GM19328 (cell line): Measurements from ENCODE around the gene SLC25A1.
A peak's percentile ranks its signal among the peaks of the same experiment; 100 is the strongest.

Experiments
- ATAC-seq: cut with Tn5 transposase; IDR thresholded peaks from one replicate; pipeline ENCODE4 v1.9.1; 2021; ENCODE audit warnings: mild to moderate bottlenecking, moderate library complexity; ENCODE audit not compliant: unreplicated experiment

Gene SLC25A1

GRCh38 chr22:19181786-19182471 is 3.4 kb upstream of the SLC25A1 start:
- ATAC-seq = no peak

DNA sequence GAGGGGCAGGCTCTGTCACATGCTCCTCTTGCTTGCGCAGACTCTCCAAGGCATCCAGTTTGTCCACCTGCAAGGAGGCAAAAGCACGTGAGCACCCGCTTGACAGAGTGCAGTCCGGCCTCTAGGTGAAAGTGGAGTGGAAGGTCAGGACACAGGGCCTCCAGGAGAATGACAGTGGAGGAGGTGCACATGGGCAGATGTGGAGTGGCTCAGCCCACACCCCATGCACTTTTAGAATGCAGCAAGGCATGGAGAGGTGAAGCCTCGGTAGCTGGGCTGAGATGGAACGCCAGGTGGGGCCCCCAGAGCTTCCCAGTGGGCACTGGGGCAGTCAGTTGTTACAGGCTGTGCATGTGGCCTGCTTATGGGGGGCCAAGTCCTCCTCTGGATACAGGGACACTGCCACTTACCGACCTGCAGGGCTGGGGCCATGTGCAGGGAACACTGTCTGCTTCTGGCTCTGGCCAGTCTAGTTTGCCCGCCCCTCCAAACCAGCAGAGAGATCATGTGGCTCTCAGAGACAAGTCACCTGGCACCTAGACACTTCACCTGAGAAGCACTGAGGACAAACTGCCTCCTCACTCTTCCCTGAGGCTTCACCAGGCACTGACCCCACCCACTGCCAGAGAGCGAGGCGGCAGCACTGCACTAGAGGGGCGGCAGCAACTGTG is 2.3 kb upstream of the SLC25A1 start:
- no peak for ATAC-seq

- no peak for ATAC-seq
Observed at GRCh38 chr22:19180234-19180633, 1.7 kb upstream of the SLC25A1 start.

DNA sequence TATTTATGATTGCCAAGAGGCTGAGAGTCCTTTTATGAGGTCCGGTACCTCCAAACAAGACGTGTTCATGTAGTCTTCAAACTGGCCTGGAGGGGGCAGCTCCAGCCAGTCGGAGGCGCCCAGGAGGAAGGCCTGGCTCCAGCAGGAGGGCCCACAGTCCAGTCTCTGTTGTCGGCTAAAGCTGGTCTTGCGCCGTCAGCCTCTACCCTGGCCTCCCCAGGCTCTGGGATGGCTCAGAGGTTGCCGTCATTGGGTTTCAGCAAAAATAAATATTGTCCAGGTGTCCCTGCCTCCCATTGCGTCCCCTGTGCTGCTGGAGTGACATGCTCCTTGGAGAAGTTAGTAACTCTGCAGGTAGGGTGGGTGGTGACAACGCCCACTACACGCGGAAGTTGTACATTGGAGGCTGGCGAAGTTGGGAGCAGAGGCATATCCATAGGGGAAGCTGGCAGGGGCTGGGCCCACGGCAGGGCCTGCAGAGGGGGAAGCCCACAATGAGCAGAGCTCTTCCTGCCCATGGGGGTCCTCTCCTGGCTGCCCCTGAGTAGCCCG is 1.0 kb upstream of the SLC25A1 start:
- no peak for ATAC-seq

GRCh38 chr22:19178065-19178656 is 375 bp downstream of the SLC25A1 start:
- peak; percentile 42 for ATAC-seq

- ATAC-seq = no peak
Observed at GRCh38 chr22:19177164-19178064, 1.1 kb downstream of the SLC25A1 start.

DNA sequence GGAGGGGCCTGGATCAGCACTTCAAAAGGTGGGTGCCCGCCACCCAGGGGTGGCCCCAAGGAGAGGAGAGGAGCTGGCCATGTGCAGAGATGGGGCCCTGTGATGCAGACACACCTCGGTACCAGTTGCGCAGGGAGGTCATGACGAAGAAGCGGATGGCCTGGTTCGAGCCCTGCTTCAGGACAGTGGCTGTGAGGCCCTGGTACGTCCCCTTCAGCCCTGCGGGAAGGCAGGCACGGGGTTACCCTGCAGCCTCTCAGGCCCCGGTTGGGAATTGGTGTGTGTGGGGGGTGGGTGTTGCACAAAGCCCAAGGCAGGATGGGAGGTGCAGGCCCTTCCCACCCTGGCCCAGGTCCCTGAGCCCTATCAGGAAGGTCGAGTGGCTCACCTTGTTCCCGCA is 1.8 kb downstream of the SLC25A1 start:
- ATAC-seq = no peak

DNA sequence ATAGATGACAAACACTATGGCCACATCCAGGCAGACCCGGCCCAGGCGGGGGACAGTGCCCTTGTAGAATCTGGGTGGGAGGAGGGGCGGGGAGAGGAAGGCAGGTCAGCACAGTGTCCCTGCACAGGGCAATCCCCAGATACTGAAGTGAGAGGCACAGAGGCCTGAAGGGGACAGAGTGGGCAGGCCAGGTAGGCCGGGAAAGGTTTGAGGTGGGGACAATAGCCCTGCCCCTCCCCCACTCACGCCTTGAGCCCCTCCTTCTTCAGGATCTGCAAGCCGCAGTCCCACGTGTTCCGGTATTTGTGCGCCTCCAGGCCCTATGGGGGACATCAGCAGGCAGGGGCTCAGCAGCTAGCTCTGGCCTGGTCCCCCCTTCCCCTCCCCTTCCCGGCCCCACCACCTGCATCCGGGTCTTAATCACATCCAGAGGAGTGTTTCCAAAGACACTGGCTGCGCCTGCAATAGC is 2.3 kb downstream of the SLC25A1 start:
- no peak for ATAC-seq

GRCh38 chr22:19175602-19176174 is 2.8 kb downstream of the SLC25A1 start:
- ATAC-seq = no peak

- no peak for ATAC-seq
Observed at GRCh38 chr22:19175026-19175601, 3.4 kb downstream of the SLC25A1 start.

DNA sequence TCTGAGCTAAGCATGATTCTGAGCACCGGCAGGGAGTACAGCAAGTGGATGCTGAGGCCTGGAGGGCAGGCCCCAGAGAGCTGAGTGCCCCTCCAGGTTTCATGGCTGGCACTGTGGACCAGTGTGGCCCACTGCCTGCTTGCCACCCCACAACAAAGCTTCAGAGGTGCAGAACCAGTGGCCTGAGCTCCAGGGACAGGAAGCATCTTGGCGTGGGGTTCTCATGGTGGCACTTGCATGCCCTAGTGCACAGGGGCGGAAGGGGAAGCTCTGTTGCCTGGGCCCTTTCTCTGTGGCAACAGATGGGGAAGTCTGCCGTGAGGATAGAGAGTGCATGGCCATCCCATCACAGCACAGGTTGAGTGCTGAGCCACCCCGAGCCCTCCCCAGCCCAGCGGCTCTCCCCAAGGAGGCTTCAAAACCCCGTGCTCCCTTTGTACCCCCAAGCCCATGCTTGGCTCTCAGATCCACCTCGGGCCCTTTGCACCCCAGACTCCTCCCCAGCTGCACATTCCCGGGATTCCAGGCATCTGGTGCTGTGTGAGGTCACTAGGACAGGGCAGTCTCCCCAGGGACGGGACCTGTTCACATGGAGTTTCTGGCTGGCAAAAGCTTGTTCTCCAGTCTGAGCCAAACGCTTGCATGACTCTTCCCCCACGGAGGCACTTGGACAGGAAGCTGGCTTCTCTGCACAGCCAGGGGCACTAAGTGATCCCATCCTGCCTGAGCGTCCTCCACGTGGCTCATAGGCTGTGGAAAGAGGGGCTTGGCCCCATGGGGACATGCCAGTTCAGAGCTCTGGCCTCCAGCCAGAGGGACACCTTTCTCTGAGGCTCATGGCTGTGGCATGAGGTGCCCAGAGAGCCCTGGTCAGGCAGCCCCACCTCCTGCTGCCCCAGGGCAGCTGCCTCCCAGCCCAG is 4.2 kb downstream of the SLC25A1 start:
- ATAC-seq = no peak

GRCh38 chr22:19173047-19174035 is 5.2 kb downstream of the SLC25A1 start:
- ATAC-seq = no peak

- no peak for ATAC-seq
Observed at GRCh38 chr22:19172213-19173046, 6.1 kb downstream of the SLC25A1 start.

- ATAC-seq = no peak
Observed at GRCh38 chr22:19169947-19170318, 8.6 kb downstream of the SLC25A1 start.

- ATAC-seq = no peak
Observed at GRCh38 chr22:19169002-19169946, 9.3 kb downstream of the SLC25A1 start.
